GM18861 (cell line): ENCODE data around the gene INTS15.
"Not testable (repeated sequence)": the region's sequence is repeated elsewhere in the genome, so short reads cannot be mapped to it uniquely, and the experiment has no call there.

ENCODE experiments used
- ATAC-seq: cut with Tn5 transposase; IDR thresholded peaks from one replicate; pipeline ENCODE4 v1.9.1; 2021; ENCODE audit not compliant: unreplicated experiment

Gene INTS15

DNA sequence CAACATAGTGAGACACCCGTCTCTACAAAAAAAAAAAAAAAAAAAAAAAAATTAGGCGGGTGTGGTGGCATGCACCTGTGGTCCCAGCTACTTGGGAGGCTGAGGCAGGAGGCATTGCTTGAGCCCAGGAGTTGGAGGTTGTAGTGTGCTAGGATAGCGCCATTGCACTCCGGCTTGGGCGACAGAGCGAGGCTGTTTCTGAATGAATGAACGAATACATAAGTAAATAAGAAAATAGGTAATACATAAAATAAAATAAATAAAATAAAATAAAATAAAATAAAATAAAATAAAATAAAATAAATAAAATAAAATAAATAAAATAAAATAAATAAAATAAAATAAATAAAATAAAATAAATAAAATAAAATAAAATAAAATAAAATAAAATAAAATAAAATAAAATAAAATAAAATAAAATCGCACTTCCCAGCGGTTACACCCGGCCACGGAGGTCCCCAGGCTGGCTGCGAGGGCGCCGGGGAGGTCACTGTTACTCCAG lies 12.9 kb upstream of the INTS15 start:
- ATAC-seq: not testable (repeated sequence)

- peak; percentile 96 for ATAC-seq
Measured at GRCh38 chr7:6577369-6578113, 12.3 kb upstream of the INTS15 start, which contains the start of gene ZDHHC4. TSS of gene ZDHHC4 (plus strand) at chr7:6577454. CDS start at chr7:6580562, 3,108 bp downstream.

DNA sequence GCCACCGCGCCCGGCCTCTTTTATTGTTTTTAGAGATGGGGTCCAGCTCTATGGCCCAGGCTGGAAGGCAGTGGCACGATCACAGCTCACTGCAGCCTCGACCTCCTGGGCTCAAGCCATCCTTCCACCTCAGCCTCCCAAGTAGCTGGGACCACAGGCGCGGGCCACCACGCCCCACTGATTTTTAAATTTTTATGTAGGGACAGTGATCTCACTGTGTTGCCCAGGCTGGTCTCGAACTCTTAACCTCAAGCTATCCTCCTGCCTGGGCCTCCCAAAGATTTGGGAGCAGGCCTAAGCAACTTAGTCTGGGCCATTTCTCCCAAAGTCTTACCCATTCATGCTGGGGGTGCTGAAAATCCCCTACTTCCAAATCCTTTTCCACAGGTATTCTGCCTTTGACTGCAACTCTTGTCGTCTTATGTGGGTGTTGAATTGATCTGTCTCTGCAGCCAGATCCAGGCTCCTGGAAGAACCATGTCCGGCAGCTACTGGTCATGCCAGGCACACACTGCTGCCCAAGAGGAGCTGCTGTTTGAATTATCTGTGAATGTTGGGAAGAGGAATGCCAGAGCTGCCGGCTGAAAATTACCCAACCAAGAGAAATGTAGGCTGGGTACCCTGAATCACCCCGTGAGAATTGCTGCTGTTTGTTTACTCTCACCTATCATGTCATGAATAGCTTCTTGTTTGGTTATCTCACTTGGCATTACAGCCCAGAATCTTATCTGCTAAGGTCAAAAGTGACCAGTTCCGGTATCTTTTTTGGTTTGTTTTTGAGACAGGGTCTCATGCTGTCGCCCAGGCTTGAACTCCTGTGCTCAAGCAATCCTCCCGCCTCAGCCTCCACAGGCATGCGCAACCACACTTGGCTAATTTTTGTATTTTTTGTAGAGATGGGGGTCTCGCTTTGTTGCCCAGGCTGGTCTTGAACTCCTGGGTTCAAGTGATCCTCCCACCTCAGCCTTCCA lies 11.4 kb upstream of the INTS15 start:
- ATAC-seq: no peak

- no peak for ATAC-seq
Measured at GRCh38 chr7:6579446-6579845, 10.4 kb upstream of the INTS15 start.

DNA sequence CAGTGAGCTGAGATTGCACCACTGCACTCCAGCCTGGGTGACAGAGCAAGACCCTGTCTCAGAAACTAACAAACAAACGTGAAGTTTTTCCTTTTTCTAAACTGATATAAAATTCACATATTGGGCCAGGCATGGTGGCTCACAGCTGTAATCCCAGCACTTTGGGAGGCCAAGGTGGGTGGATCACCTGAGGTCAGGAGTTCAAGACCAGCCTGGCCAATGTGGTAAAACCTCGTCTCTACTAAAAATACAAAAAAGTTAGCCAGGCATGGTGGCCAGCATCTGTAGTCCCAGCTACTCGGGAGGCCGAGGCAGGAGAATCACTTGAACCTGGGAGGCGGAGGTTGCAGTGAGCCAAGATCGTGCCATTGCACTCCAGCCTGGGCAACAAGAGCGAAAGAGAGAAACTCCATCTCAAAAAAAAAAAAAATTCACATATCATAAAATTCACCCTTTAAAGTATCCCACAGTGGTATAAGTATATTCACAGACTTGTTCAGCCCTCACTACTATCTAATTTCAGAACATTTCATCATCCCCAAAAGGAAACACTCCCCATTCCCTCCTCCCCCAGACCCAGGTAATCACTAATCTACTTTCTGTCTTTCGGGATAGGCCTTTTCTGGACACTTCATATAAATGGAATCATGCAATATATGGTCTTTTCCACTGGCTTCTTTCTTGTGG lies 3.9 kb upstream of the INTS15 start:
- ATAC-seq: not testable (repeated sequence)

GRCh38 chr7:6588566-6588965 lies 1.3 kb upstream of the INTS15 start:
- ATAC-seq: no peak

DNA sequence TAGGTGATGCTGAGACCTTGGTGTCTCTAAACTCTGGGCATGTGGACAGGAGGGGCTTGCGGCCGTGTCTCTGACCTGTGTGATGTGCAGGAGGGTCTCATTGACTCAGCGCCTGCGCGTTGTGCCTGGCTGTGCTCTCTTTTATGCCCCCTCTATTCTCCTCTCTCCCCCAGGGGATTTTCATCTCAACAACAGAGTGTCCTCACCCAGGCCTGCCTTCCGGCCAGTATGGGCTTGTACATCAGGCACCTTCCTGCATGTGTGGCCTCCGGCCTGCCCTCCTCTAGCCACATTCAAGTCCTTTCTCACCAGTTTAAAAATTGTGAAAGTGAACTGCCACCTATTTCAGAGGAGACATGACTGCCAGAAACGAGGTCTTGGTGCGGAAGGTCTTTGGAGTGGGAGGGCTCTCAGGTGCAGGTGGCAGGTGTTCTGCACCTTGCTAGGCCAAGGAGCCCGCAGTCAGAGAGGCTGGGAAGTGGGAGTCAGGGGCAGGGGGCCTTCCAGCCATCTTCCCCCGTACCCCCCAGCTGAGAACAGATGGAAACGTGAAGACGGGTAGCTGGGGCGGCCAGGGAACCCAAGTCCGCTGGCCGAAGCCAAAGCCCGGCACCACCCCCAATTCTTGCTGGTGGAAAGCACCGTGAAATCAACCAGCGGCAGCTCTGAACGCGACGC lies 531 bp upstream of the INTS15 start:
- no peak for ATAC-seq

GRCh38 chr7:6590645-6591110 lies 857 bp downstream of the INTS15 start:
- peak; percentile 8 for ATAC-seq

DNA sequence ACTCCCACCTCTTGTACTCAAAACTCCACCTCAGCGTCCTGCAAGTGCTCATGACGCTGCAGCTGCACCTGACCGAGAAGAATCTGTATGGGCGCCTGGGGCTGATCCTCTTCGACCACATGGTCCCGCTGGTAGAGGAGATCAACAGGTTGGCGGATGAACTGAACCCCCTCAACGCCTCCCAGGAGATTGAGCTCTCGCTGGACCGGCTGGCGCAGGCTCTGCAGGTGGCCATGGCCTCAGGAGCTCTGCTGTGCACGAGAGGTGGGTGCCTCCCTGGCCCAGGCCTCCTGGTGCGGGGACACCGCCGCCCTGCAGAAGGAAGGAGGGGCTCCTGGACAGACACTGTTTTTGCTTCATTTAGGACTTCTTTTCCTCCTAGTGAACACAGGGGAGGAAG lies 10.3 kb downstream of the INTS15 start:
- no peak for ATAC-seq

DNA sequence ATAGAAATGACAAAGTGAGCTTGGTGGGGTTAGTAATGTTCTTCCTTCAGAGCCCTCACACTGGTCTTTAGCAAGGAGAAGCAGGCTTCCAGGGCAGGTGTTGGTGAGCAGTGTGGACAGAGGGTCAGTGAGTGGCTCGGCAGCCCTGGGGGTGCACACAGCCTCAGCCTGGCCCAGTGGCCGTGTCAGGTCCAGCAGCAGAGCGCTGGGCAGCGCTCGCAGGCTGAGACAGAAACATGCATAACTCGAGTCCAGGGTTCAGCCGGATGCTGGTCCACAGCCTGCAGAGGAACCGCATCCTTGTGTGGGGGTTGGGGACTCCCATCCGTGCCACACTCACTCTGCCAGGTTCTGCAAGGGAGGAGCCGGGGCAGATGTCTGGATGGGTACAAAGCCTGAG lies 14.6 kb downstream of the INTS15 start:
- ATAC-seq: no peak

DNA sequence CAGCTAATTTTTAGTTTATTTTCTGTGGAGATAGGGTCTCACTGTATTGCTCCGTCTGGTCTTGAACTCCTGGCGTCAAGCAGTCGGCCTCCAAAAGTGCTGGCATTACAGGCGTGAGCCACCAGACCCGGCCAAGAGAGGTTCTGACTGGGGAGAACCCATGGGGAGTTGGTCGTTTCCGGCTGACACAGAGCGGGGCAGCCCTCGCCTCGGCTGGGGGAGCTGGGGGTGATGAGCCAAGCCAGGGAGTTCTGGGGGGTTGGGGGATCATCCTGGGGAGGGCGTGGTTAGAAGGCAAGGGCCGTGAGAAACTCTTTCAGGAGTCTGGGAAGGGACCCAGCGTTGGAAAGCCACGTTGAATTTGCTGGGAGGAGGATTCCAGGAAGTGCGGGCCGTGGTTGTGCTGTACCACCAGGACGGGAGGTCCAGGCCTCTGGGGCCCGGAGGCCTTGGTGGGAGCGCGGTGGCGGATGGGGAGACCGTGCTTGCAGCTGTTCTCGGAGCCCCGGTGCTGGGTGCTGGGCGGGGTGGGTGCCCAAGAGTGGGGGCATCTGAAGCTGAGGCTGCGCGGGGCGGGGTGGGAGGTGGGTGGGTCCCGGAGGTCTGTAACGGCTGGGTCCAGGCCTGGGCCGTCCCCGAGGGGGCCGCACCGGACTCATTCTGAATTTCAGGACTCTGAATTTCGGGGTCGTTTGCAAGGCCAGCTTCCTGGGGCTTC lies 17.2 kb downstream of the INTS15 start:
- no peak for ATAC-seq

GRCh38 chr7:6607651-6608051 lies 17.8 kb downstream of the INTS15 start:
- no peak for ATAC-seq

DNA sequence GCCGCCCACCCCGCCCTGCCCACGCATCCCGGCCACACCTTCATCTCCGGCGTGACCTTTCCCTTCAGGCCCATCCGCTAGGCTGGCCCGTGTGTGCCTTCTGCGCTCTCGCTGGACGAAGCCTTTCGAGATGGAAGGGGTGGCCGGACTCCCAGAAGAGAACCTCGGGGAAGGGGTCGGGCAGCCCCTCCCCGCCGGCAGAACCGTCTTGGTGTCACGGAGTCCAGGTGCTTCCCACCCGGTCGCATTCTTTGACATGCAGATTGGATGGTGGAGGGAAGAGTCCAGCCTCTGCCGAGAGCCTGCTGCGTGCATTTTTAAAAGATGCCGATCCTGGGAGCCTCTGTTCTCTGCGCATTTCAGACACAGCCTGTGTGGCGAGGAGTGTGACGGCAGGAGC lies 18.3 kb downstream of the INTS15 start:
- no peak for ATAC-seq

- ATAC-seq: no peak
Measured at GRCh38 chr7:6608794-6609193, 19.0 kb downstream of the INTS15 start.

DNA sequence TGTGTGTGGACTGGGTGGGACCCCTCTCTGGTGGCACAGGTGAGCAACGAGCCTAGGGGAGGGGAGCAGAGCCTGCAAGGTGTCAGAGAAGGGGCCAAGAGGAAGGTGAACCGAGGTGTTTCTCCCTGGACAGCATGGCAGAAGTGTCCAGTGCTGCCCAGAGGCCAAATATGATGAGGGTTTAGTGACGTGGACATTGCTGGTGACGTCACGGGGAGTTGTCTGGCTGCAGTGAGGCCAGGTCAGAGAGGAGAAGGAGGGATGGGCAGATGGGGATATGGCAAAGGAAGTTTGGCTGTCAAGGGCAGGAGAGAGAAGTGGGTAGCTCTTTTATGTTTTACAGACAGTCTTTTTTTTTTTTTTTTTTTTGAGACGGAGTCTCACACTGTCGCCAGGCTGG lies 23.0 kb downstream of the INTS15 start:
- ATAC-seq: no peak

DNA sequence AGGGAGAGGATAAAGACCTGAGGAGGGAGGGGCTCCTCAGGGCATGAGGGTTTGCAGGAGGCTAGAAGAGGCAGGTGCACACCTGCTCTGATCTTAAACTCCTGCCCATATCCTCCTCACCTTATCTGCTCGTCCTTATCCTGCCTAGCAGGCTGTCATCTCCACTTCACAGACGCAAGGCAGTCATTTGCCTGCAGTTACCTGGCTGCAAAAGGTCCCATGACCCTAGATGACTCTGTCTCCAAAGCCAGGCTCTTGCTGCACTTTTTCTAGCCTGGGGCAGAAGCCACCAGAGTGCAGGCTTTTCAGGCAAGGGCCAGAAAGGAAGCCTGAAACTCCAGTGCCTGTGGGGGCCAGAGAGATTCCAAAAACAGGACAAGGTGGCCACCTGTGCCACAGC lies 23.9 kb downstream of the INTS15 start:
- ATAC-seq: no peak

DNA sequence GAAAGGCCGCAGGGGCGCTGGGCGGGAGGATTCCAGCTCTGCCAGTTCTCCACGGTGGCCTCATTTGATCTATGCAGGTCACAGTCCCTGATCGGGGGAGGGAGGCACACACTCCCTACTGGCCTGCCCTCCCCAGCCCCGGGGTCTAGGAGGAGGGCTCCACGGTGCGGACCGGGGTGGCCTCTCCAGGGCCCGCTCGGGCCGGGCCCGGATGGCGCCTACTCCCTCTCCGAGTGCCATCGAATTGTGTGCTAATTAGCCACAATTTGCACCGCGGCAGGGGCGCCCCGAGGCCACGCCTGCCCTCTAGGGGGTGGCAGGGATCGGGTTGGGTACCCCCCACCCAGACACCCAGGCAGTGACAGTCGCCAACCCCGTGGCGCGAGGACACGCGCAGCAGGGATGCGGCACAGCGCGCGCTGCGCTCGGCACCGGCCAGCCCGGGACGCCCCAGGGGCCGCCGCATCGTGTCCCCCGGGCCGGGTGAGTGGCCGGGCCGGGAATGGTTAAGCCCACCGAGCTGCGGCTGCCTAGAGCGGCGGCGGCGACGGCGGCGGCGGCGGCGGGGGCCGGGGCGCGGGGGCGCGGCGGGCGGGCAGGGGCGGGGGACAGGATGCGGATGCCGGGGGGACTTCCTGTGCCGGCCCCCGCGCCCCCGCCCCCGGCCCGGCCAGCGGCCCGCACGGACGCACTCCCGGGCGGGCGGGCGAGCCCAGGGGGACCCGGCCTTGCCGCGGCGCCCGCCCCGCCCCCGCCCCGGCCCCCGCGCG lies 25.3 kb downstream of the INTS15 start, which contains the start of gene ZNF853:
Gene ZNF853 (plus strand): TSS at position 658 of the 770 bp plus-strand sequence. CDS start 565 bp downstream, outside the sequence.
- ATAC-seq: no peak

- no peak for ATAC-seq
Measured at GRCh38 chr7:6615723-6616555, 26.1 kb downstream of the INTS15 start.
